ENCODE data around the gene FOXN3. TPM values are rescaled to one million over a fixed set of nuclear protein-coding genes. Genes with fewer than 3 reads are reported as not detected.

FOXN3 gene
- total RNA-seq, 1 donor from 2014 or later = 106 TPM

DNA sequence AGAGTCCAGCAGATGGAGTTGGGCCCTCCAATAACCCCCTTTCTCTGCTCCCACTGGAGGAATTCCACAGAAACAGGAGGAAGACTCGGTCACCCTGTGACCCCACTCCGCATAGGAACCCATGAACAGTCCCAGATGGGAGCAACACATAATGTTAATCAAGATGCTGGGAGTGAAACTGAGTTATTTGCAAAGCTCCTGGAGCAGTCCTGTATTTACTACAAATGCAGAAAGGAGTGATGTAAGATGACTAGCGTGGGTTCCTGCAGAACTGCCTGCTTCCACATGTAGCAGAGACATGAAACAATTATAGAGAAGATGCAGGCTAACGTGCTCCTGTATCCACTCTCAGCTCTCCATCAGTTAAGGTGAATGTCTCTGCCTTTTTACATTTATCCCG lies 274.7 kb downstream of the FOXN3 start:
- H3K9me3 Mint-ChIP-seq = peaks cover under 1% of the 10 kb centered on the region
- H3K36me3 Mint-ChIP-seq (ENCODE audit: low read depth) = no peaks in the 10 kb centered on the region
- CTCF ChIA-PET = no interaction called here
- POLR2A ChIA-PET = no interaction called here
- H3K27me3 Mint-ChIP-seq = peaks cover 7% of the 10 kb centered on the region
- no peak for DNase-seq
- intact Hi-C loops (cut with micrococcal nuclease) = no loop called here
- no peak overlapping the region for H3K27ac Mint-ChIP-seq
- ATAC-seq (ENCODE audit: low read depth) = no peak
- H3K4me1 Mint-ChIP-seq = no peaks in the 10 kb centered on the region
- H3K4me3 Mint-ChIP-seq = no peak overlapping the region
- TF ChIP-seq, protein P1, sequence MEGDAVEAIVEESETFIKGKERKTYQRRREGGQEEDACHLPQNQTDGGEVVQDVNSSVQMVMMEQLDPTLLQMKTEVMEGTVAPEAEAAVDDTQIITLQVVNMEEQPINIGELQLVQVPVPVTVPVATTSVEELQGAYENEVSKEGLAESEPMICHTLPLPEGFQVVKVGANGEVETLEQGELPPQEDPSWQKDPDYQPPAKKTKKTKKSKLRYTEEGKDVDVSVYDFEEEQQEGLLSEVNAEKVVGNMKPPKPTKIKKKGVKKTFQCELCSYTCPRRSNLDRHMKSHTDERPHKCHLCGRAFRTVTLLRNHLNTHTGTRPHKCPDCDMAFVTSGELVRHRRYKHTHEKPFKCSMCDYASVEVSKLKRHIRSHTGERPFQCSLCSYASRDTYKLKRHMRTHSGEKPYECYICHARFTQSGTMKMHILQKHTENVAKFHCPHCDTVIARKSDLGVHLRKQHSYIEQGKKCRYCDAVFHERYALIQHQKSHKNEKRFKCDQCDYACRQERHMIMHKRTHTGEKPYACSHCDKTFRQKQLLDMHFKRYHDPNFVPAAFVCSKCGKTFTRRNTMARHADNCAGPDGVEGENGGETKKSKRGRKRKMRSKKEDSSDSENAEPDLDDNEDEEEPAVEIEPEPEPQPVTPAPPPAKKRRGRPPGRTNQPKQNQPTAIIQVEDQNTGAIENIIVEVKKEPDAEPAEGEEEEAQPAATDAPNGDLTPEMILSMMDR (IDR thresholded peaks at IDR 0.05) = no peak

DNA sequence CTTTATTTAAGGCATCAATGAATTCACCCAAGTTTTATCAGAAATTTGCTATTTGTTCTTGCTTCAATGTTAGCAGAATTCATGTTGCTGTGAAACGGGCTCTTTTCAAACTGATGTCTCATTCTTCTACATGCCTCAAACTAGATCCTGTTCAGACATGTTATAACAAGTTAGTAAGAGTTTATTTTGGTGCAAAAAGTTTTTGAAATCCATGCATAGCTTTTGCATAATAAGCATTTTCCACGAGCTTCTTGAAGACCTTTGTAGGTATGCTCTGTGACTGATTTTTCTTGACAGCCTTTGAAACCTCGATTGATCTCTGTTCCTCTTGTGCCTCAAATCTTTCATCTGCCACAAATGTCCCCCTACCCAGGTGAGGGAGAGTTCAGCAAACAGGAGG lies 275.2 kb downstream of the FOXN3 start:
- Mint-ChIP-seq H3K27me3 (peaks cover 7% of the 10 kb centered on the region), H3K9me3 (peaks cover 6% of the 10 kb centered on the region), H3K4me1 (no peaks in the 10 kb centered on the region), H3K4me3 (no peak overlapping the region), H3K36me3 (ENCODE audit: low read depth) (no peaks in the 10 kb centered on the region), H3K27ac (no peak overlapping the region)
- ATAC-seq (ENCODE audit: low read depth) (no peak), DNase-seq (no peak)
- POLR2A ChIA-PET = no interaction called here
- CTCF ChIA-PET = no interaction called here
- intact Hi-C loops (cut with micrococcal nuclease) = no loop called here
- TF ChIP-seq, protein P1 (IDR thresholded peaks at IDR 0.05) = no peak

- no peaks in the 10 kb centered on the region for H3K4me1 Mint-ChIP-seq
- H3K4me3 Mint-ChIP-seq = no peak overlapping the region
- H3K27me3 Mint-ChIP-seq = peaks cover 8% of the 10 kb centered on the region
- H3K9me3 Mint-ChIP-seq = peaks cover 19% of the 10 kb centered on the region
- ChIA-PET POLR2A (no interaction called here), CTCF (no interaction called here)
- intact Hi-C loops (cut with micrococcal nuclease) = no loop called here
- peaks cover 2% of the 10 kb centered on the region for H3K36me3 Mint-ChIP-seq (ENCODE audit: low read depth)
- TF ChIP-seq, protein P1 (IDR thresholded peaks at IDR 0.05) = no peak
- ATAC-seq (ENCODE audit: low read depth) = no peak
- no peak for DNase-seq
- no peak overlapping the region for H3K27ac Mint-ChIP-seq
Observed at GRCh38 chr14:89140326-89140725, 276.7 kb downstream of the FOXN3 start.

DNA sequence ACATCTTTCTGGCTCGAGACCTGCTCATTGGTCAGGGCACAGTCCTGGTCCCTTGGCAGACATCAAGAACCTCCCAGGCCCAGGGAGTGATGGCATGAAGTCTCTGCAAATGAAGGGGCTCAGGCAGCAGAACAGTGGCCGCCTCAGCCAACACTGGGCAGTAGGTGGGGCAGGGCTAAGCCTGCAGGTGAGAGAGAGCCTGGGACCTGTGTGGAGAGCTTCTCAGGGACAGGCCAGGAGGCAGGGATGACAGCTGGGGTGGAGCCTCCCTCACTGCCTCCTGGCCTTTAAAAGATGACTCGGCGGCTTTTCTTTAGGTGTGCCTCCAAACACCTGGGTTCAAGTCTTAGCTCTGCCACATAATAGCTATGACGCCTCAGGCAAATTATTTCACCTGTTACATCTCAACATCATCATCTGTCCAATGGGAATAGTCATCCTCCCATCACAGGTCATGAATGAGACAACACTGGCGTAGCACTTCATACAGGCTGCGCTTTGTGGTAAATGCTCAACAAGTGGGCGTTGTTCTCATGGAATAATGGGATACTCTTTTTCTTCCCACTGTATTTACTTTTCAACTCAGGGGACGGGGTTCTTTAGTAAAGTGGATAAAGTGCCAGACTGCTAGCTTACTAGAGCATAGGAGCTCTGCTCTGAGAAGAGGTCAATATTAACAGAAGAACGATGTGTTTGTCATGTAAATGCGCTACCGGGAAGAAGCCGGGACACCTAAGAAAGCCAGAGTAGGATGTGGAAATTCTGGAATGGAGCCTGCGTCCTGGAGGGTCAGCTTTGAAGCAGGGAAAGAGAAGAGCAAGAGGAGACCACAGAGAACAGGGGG lies 277.4 kb downstream of the FOXN3 start:
- H3K4me1 Mint-ChIP-seq = no peaks in the 10 kb centered on the region
- TF ChIP-seq, protein P1 (IDR thresholded peaks at IDR 0.05) = no peak
- ChIA-PET CTCF (no interaction called here), POLR2A (no interaction called here)
- H3K9me3 Mint-ChIP-seq = peaks cover 21% of the 10 kb centered on the region
- DNase-seq (no peak), ATAC-seq (ENCODE audit: low read depth) (no peak)
- peaks cover 7% of the 10 kb centered on the region for H3K27me3 Mint-ChIP-seq
- H3K4me3 Mint-ChIP-seq = no peak overlapping the region
- intact Hi-C loops (cut with micrococcal nuclease) = no loop called here
- peaks cover 4% of the 10 kb centered on the region for H3K36me3 Mint-ChIP-seq (ENCODE audit: low read depth)
- H3K27ac Mint-ChIP-seq = no peak overlapping the region

DNA sequence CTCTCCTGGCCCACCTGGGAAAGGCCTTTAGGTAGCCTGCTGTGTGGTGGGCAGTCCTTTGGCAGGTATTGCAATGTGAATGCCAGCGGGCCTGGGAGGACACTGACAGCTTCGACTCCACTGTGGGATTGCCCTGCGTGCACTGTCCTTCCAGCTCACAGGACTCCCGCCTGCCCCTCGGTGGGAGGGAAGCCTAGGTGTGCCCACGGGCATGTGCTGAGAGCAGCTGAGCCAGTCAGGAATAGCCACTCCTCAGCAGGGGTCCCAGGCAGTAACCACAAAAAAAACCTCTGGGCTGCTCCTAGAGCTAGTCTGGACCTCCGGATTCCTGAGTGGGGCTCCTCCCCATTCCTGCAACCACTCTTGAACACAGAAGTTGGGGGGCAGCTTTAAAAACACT lies 278.2 kb downstream of the FOXN3 start:
- CTCF ChIA-PET = no interaction called here
- Mint-ChIP-seq H3K4me1 (no peaks in the 10 kb centered on the region), H3K36me3 (ENCODE audit: low read depth) (peaks cover 4% of the 10 kb centered on the region), H3K27ac (no peak overlapping the region), H3K9me3 (peaks cover 21% of the 10 kb centered on the region), H3K4me3 (no peak overlapping the region), H3K27me3 (peaks cover 7% of the 10 kb centered on the region)
- intact Hi-C loops (cut with micrococcal nuclease) = no loop called here
- DNase-seq (no peak), ATAC-seq (ENCODE audit: low read depth) (no peak)
- TF ChIP-seq, protein P1 (IDR thresholded peaks at IDR 0.05) = no peak
- POLR2A ChIA-PET = no interaction called here

Measured in activated B cell treated with CpG ODN at 0.5 μM for 24 hours (primary cell).